ENCODE data around the gene NLN.

The NLN gene

GRCh38 chr5:65811004-65811403 is 89.0 kb downstream of the NLN start:
- DNase-seq = no peak

GRCh38 chr5:65811885-65812284 is 89.9 kb downstream of the NLN start:
- DNase-seq = no peak

- DNase-seq = no peak
Observed at GRCh38 chr5:65812648-65813047, 90.6 kb downstream of the NLN start.

- no peak for DNase-seq
Observed at GRCh38 chr5:65813174-65813573, 91.2 kb downstream of the NLN start.

- DNase-seq = no peak
Observed at GRCh38 chr5:65815161-65815560, 93.2 kb downstream of the NLN start.

- DNase-seq = no peak
Observed at GRCh38 chr5:65816729-65817128, 94.7 kb downstream of the NLN start.

- DNase-seq = no peak
Observed at GRCh38 chr5:65817931-65818330, 95.9 kb downstream of the NLN start.

- DNase-seq = no peak
Observed at GRCh38 chr5:65818592-65818991, 96.6 kb downstream of the NLN start.

GRCh38 chr5:65819215-65819904 is 97.4 kb downstream of the NLN start:
- DNase-seq = no peak

GRCh38 chr5:65819905-65820240 is 97.9 kb downstream of the NLN start:
- DNase-seq = no peak

- no peak for DNase-seq
Observed at GRCh38 chr5:65820373-65820772, 98.4 kb downstream of the NLN start.

- DNase-seq = no peak
Observed at GRCh38 chr5:65821966-65822365, 100.0 kb downstream of the NLN start.

- DNase-seq = no peak
Observed at GRCh38 chr5:65822710-65823109, 100.7 kb downstream of the NLN start.

GRCh38 chr5:65823204-65823603 is 101.2 kb downstream of the NLN start:
- DNase-seq = no peak

- DNase-seq = no peak
Observed at GRCh38 chr5:65823845-65824445, 101.9 kb downstream of the NLN start.

- no peak for DNase-seq
Observed at GRCh38 chr5:65825408-65826328, 103.7 kb downstream of the NLN start.

- no peak for DNase-seq
Observed at GRCh38 chr5:65828022-65828896, 106.3 kb downstream of the NLN start.

GRCh38 chr5:65830856-65831255 is 108.9 kb downstream of the NLN start:
- no peak for DNase-seq

- DNase-seq = no peak
Observed at GRCh38 chr5:65831276-65831675, 109.3 kb downstream of the NLN start.

- no peak for DNase-seq
Observed at GRCh38 chr5:65832152-65832551, 110.1 kb downstream of the NLN start.

- no peak for DNase-seq
Observed at GRCh38 chr5:65832603-65833228, 110.7 kb downstream of the NLN start.

GRCh38 chr5:65833780-65834179 is 111.8 kb downstream of the NLN start:
- DNase-seq = no peak

GRCh38 chr5:65834306-65834705 is 112.3 kb downstream of the NLN start:
- DNase-seq = no peak

Data from NCI-H526 treated with DMSO at 0.1 percent for 48 hours (cell line).